SU-DHL-6 (cell line): Measurements from ENCODE around the gene GOLGA5.

Experiments used
- H2AFZ ChIP-seq: fragments of 200-600 bp; sonication (generic); 2 replicates; pipeline ENCODE4 v1.6.1; 2014; ENCODE audit warnings: low read depth, mild to moderate bottlenecking, moderate library complexity, mixed read lengths, antibody characterized with exemption, low read length; ENCODE audit not compliant: severe bottlenecking
- H3F3A ChIP-seq: fragments of 200-600 bp; shearing (Covaris generic); 2 replicates; pipeline ENCODE4 v1.6.0; 2016; ENCODE audit warnings: antibody characterized with exemption, mild to moderate bottlenecking; ENCODE audit not compliant: insufficient read depth
- H3K27ac ChIP-seq: fragments of 200-600 bp; sonication (generic); 2 replicates; pipeline ENCODE4 v1.5.1; 2016; ENCODE audit warnings: low read depth, mild to moderate bottlenecking, low read length, moderate library complexity, mixed read lengths
- H3K27me3 ChIP-seq: fragments of 200-600 bp; sonication (generic), shearing (Covaris generic); 2 replicates; pipeline ENCODE4 v1.6.0; 2014; ENCODE audit warnings: mild to moderate bottlenecking, low read length
- H3K36me3 ChIP-seq: fragments of 200-600 bp; sonication (generic); 2 replicates; pipeline ENCODE4 v1.6.1; 2014; ENCODE audit warnings: mild to moderate bottlenecking, low read length, mixed read lengths
- H3K4me2 ChIP-seq: fragments of 300-600, 200-600 bp; shearing (Covaris generic), sonication (generic); 2 replicates; pipeline ENCODE4 v1.6.0; 2014; ENCODE audit warnings: low read length, low read depth, mild to moderate bottlenecking; ENCODE audit not compliant: poor library complexity, severe bottlenecking
- H3K4me3 ChIP-seq: fragments of 200-600 bp; sonication (generic); 2 replicates; pipeline ENCODE4 v1.5.1; 2014; ENCODE audit warnings: antibody characterized with exemption, low read length, mild to moderate bottlenecking, mixed read lengths; ENCODE audit not compliant: insufficient read depth, poor library complexity, severe bottlenecking
- H3K79me2 ChIP-seq: fragments of 200-600 bp; sonication (generic); 2 replicates; pipeline ENCODE4 v1.6.1; 2014; ENCODE audit warnings: mild to moderate bottlenecking, low read length, moderate library complexity; ENCODE audit not compliant: insufficient read depth
- H3K9ac ChIP-seq: fragments of 200-600 bp; sonication (generic); 2 replicates; pipeline ENCODE4 v1.7.0; 2014; ENCODE audit warnings: mild to moderate bottlenecking, low read length
- H3K9me2 ChIP-seq: fragments of 200-600 bp; sonication (generic); replicated peaks from 2 replicates; pipeline ENCODE4 v1.6.1; 2014; ENCODE audit warnings: low read length; ENCODE audit not compliant: insufficient read depth
- H3K9me3 ChIP-seq: fragments of 200-600 bp; sonication (generic); 2 replicates; pipeline ENCODE4 v1.6.1; 2014; ENCODE audit warnings: low read length, mixed read lengths; ENCODE audit not compliant: insufficient read depth
- H4K20me1 ChIP-seq: fragments of 200-600 bp; sonication (generic); 2 replicates; pipeline ENCODE4 v1.6.1; 2014; ENCODE audit warnings: low read depth, mild to moderate bottlenecking, antibody characterized with exemption, low read length, moderate library complexity, mixed read lengths
- EZH2phosphoT487 ChIP-seq: fragments of 200-600 bp; sonication (generic), shearing (Covaris generic); conservative IDR thresholded peaks from 2 replicates; pipeline ENCODE4 v1.6.1; 2018; ENCODE audit warnings: mild to moderate bottlenecking, antibody characterized with exemption, low read length, moderate library complexity, mixed read lengths
- TF ChIP-seq, protein P1 (sequence below): fragments of 200-600 bp; sonication (generic); IDR thresholded peaks from one replicate; pipeline ENCODE4 v1.5.1; 2017; ENCODE audit warnings: antibody characterized with exemption, mild to moderate bottlenecking, low read length, moderate library complexity; ENCODE audit not compliant: insufficient read depth, poor library complexity, severe bottlenecking

GOLGA5 gene

DNA sequence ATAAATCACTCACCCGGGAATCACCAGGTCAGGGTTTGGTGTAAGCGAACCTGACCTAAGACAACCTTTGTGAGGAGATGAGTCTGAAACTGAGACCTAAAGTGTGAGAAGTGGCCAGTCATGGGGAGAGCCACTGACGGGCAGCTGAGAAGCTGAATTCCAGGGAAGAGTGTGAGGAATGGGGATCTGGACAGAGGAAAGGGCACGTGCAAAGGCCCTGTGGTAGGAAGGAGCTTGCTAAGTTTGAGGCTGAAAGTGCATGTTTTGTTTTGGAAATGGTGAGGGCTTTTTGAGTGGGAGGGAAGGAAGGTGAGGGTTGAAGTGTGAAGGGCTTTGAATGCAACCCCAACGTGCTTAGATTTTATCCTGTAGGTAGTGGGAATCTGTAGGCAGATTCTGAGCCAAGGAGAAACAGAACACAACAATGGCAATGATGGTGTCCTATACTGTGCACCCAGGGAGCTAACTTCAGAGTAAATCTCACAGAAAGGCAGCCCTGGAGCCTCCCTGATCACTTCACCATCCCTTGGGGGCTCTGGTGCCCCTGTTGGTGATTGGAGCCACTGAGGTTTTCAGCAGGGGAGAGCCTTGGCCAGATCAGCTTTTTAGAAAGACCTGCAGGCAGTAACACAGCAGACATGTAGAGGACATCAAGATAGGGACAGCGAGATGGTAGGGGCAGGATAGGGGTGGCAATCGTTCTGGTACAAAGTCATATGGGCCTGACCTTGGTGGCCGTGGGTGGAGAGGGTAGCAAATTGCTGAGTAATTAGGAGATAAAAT lies 91.4 kb downstream of the GOLGA5 start:
- H3K79me2 ChIP-seq: no peaks in the 10 kb centered on the region
- no peak overlapping the region for H3K9ac ChIP-seq
- TF ChIP-seq, protein P1, sequence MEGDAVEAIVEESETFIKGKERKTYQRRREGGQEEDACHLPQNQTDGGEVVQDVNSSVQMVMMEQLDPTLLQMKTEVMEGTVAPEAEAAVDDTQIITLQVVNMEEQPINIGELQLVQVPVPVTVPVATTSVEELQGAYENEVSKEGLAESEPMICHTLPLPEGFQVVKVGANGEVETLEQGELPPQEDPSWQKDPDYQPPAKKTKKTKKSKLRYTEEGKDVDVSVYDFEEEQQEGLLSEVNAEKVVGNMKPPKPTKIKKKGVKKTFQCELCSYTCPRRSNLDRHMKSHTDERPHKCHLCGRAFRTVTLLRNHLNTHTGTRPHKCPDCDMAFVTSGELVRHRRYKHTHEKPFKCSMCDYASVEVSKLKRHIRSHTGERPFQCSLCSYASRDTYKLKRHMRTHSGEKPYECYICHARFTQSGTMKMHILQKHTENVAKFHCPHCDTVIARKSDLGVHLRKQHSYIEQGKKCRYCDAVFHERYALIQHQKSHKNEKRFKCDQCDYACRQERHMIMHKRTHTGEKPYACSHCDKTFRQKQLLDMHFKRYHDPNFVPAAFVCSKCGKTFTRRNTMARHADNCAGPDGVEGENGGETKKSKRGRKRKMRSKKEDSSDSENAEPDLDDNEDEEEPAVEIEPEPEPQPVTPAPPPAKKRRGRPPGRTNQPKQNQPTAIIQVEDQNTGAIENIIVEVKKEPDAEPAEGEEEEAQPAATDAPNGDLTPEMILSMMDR: no peak
- TF ChIP-seq EZH2phosphoT487: no peak
- no peaks in the 10 kb centered on the region for H3K27me3 ChIP-seq
- no peak overlapping the region for H3K4me2 ChIP-seq
- H3K36me3 ChIP-seq: no peaks in the 10 kb centered on the region
- no peaks in the 10 kb centered on the region for H3F3A ChIP-seq
- no peak overlapping the region for H3K4me3 ChIP-seq
- no peaks in the 10 kb centered on the region for H3K9me2 ChIP-seq
- no peaks in the 10 kb centered on the region for H4K20me1 ChIP-seq
- H3K27ac ChIP-seq: no peak overlapping the region
- no peaks in the 10 kb centered on the region for H3K9me3 ChIP-seq
- no peak overlapping the region for H2AFZ ChIP-seq

DNA sequence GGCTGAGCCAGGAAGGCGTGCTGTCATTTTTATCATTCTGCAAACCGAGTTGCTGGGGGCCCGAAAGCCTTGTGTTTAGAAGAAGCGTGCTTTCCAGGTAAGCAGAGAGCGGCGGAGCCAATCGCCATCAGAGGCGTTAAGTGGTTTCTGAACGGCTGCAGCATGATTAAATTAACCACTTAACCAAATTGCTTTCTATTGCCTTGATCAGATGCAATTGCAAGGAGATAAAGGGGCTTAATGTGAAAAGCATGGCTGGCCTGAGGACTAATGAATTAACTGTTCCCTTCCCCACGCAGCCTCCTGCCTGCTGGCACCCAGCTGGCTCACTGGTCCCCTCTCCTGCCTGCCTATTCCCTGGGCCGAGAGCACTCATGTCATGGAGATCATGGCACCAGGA lies 92.2 kb downstream of the GOLGA5 start:
- Histone ChIP-seq H3K27me3 (no peaks in the 10 kb centered on the region), H2AFZ (no peak overlapping the region), H3K4me2 (no peak overlapping the region), H3K36me3 (no peaks in the 10 kb centered on the region), H3K9me2 (no peaks in the 10 kb centered on the region), H3K9ac (no peak overlapping the region), H4K20me1 (no peaks in the 10 kb centered on the region), H3F3A (no peaks in the 10 kb centered on the region), H3K4me3 (no peak overlapping the region), H3K79me2 (no peaks in the 10 kb centered on the region), H3K9me3 (no peaks in the 10 kb centered on the region), H3K27ac (no peak overlapping the region)
- TF ChIP-seq, protein P1: no peak
- no peak for TF ChIP-seq EZH2phosphoT487

DNA sequence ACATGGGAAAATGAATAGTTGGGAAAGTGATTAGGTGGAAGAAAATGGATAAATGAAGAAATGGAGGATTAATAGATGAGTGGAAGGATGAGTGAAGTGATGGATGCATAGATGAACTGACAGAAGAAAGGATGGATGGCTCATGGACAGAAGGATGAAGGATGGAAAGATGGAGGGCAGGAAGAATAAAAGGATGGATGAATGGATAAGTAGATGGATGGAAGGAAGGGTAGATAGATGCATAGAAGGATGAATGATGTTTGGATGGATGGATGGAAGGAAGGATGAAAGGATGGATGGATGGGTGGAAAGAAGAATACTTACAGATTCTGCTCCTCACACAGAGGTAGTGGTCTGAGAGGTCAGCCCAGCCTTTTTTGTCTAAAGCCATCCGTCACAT lies 93.1 kb downstream of the GOLGA5 start:
- Histone ChIP-seq H3K4me3 (no peak overlapping the region), H3K27ac (no peak overlapping the region), H3K9ac (no peak overlapping the region), H3K79me2 (no peaks in the 10 kb centered on the region), H3K36me3 (no peaks in the 10 kb centered on the region), H3K27me3 (no peaks in the 10 kb centered on the region), H3F3A (no peaks in the 10 kb centered on the region), H4K20me1 (no peaks in the 10 kb centered on the region), H3K9me2 (no peaks in the 10 kb centered on the region), H2AFZ (no peak overlapping the region), H3K9me3 (no peaks in the 10 kb centered on the region), H3K4me2 (no peak overlapping the region)
- TF ChIP-seq, protein P1: no peak
- TF ChIP-seq EZH2phosphoT487: no peak
